T-helper 17 cell (primary cell): ENCODE results near the gene WDFY3. TPM values are rescaled to one million over a fixed set of nuclear protein-coding genes. Genes with fewer than 3 reads are reported as not detected.
A peak's percentile ranks its signal among the peaks of the same experiment; 100 is the strongest.

Source experiments
- ATAC-seq: fragments of 150-1000 bp; cut with Tn5 transposase; 2 replicates; pipeline ENCODE4 v1.10.0; 2021; ENCODE audit warnings: mild to moderate bottlenecking, moderate library complexity
- DNase-seq, 3 donors: peaks; one replicate each; pipeline versions ENCODE4 v3.0.0 to v3.0.0-alpha.2; 2020 to 2021
- H3K9me3 ChIP-seq: one replicate; pipeline ENCODE4 v1.7.0; 2013; ENCODE audit warnings: low read length, mild to moderate bottlenecking; ENCODE audit not compliant: control insufficient read depth, poor library complexity, severe bottlenecking
- H3K27ac Mint-ChIP-seq: one replicate; pipeline ENCODE4 v1.8.0; 2022; ENCODE audit warnings: mild to moderate bottlenecking, moderate library complexity, mixed read lengths
- H3K27me3 Mint-ChIP-seq: one replicate; pipeline ENCODE4 v1.8.0; 2022; ENCODE audit warnings: mixed read lengths
- H3K36me3 Mint-ChIP-seq: one replicate; pipeline ENCODE4 v1.8.0; 2022; ENCODE audit warnings: low read depth, mixed read lengths
- H3K4me1 Mint-ChIP-seq: one replicate; pipeline ENCODE4 v1.8.0; 2022; ENCODE audit warnings: mild to moderate bottlenecking, mixed read lengths
- H3K4me3 Mint-ChIP-seq: one replicate; pipeline ENCODE4 v1.8.0; 2022; ENCODE audit warnings: mild to moderate bottlenecking, moderate library complexity, mixed read lengths
- total RNA-seq, 4 donors: library from RNA in 2 of 4; stranded (reverse) in 2 of 4; gene quantifications; one replicate each; pipeline ENCODE4 v1.2.3 and lab custom pipeline; 2022 to 2026

WDFY3 gene
- total RNA-seq, 2 donors from 2014 or later = 2.4 to 2.6 TPM

GRCh38 chr4:84887824-84888223 is 78.7 kb downstream of the WDFY3 start:
- Mint-ChIP-seq H3K27ac (no peak overlapping the region), H3K4me3 (no peak overlapping the region), H3K4me1 (no peaks in the 10 kb centered on the region), H3K27me3 (peaks cover 1% of the 10 kb centered on the region), H3K36me3 (no peaks in the 10 kb centered on the region)
- DNase-seq = no peak
- H3K9me3 ChIP-seq = no peaks in the 10 kb centered on the region
- ATAC-seq = no peak

DNA sequence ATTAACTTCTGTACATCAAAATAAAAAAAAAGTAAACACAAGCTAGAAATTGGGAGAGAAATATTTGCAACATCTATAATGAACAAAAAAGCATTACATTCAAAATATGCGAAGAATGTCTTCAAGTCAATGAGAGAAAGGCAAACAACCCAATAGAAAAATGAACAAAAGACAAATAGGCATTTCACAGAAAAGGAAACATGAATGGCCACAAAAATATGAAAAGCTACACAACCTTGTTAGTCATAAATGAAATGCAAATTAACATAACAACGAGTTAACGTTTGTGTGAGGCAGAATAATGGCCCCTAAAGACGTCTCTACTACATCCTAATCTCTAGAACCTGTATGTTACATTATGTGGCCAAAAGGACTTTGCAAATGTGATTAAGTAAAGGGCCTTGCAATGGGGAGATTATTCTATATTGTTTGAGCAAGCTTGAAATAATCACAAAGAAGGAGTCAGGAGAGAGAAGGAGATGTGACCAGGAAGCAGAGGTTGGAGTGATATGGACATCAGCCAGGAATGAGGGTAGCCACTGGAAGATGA is 86.8 kb downstream of the WDFY3 start:
- no peak for DNase-seq
- Mint-ChIP-seq H3K27ac (no peak overlapping the region), H3K27me3 (no peaks in the 10 kb centered on the region), H3K36me3 (no peaks in the 10 kb centered on the region), H3K4me1 (no peaks in the 10 kb centered on the region), H3K4me3 (no peak overlapping the region)
- no peaks in the 10 kb centered on the region for H3K9me3 ChIP-seq
- ATAC-seq = no peak

GRCh38 chr4:84878546-84878945 is 87.9 kb downstream of the WDFY3 start:
- H3K9me3 ChIP-seq = no peaks in the 10 kb centered on the region
- DNase-seq (no peak), ATAC-seq (no peak)
- no peak overlapping the region for H3K4me3 Mint-ChIP-seq
- no peaks in the 10 kb centered on the region for H3K27me3 Mint-ChIP-seq
- no peak overlapping the region for H3K27ac Mint-ChIP-seq
- H3K4me1 Mint-ChIP-seq = no peaks in the 10 kb centered on the region
- H3K36me3 Mint-ChIP-seq = no peaks in the 10 kb centered on the region

DNA sequence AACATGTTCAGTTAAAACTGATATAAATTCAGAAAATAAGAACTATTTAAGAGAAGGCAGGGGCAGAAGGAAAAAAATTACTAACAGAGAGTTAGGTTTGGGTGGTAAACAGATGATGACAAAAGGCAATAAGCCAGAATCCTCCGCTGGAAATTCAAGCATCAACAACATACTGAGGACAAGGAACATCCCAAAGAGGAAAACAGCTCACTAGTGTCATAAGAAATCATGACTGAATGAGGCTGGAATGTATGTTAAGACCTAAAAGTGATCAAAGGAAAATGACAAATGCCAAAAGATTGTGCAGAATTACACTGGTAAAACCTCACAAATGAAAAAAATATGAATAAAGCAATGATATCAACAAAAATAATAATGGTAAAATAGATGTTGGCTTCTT is 88.4 kb downstream of the WDFY3 start:
- H3K27ac Mint-ChIP-seq = no peak overlapping the region
- no peaks in the 10 kb centered on the region for H3K4me1 Mint-ChIP-seq
- ATAC-seq (no peak), DNase-seq (no peak)
- H3K9me3 ChIP-seq = no peaks in the 10 kb centered on the region
- no peaks in the 10 kb centered on the region for H3K27me3 Mint-ChIP-seq
- H3K4me3 Mint-ChIP-seq = no peak overlapping the region
- H3K36me3 Mint-ChIP-seq = no peaks in the 10 kb centered on the region

GRCh38 chr4:84877051-84877833 is 89.2 kb downstream of the WDFY3 start:
- H3K4me1 Mint-ChIP-seq = no peaks in the 10 kb centered on the region
- H3K27me3 Mint-ChIP-seq = no peaks in the 10 kb centered on the region
- H3K27ac Mint-ChIP-seq = no peak overlapping the region
- no peaks in the 10 kb centered on the region for H3K36me3 Mint-ChIP-seq
- no peak for ATAC-seq
- no peak overlapping the region for H3K4me3 Mint-ChIP-seq
- H3K9me3 ChIP-seq = no peaks in the 10 kb centered on the region
- DNase-seq = no peak

- peak overlapping the region; percentile 21 for H3K27ac Mint-ChIP-seq
- no peaks in the 10 kb centered on the region for H3K27me3 Mint-ChIP-seq
- ATAC-seq (no peak), DNase-seq (no peak)
- H3K36me3 Mint-ChIP-seq = no peaks in the 10 kb centered on the region
- no peaks in the 10 kb centered on the region for H3K4me1 Mint-ChIP-seq
- H3K9me3 ChIP-seq = no peaks in the 10 kb centered on the region
- no peak overlapping the region for H3K4me3 Mint-ChIP-seq
Observed at GRCh38 chr4:84875636-84876371, 90.7 kb downstream of the WDFY3 start.

DNA sequence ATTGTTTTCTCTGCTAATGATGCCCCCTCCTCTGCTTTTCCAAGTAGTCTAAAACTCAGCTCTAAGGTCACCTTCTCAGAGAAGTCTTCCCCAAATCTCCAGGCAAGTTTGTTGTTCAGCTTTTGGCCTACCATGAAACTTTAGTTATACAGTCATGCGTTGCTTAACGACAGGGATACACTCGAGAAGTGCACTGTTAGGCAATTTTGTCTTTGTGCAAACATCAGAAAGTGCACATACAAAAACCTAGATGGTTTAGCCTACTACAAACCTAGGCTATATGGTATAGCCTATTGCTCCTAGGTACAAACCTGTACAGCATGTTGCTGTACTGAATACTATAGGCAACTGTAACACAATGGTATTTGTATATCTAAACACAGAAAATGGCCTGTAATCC is 91.9 kb downstream of the WDFY3 start:
- H3K9me3 ChIP-seq = no peaks in the 10 kb centered on the region
- Mint-ChIP-seq H3K4me3 (no peak overlapping the region), H3K27ac (no peak overlapping the region), H3K36me3 (no peaks in the 10 kb centered on the region), H3K27me3 (no peaks in the 10 kb centered on the region), H3K4me1 (no peaks in the 10 kb centered on the region)
- DNase-seq (no peak), ATAC-seq (no peak)

DNA sequence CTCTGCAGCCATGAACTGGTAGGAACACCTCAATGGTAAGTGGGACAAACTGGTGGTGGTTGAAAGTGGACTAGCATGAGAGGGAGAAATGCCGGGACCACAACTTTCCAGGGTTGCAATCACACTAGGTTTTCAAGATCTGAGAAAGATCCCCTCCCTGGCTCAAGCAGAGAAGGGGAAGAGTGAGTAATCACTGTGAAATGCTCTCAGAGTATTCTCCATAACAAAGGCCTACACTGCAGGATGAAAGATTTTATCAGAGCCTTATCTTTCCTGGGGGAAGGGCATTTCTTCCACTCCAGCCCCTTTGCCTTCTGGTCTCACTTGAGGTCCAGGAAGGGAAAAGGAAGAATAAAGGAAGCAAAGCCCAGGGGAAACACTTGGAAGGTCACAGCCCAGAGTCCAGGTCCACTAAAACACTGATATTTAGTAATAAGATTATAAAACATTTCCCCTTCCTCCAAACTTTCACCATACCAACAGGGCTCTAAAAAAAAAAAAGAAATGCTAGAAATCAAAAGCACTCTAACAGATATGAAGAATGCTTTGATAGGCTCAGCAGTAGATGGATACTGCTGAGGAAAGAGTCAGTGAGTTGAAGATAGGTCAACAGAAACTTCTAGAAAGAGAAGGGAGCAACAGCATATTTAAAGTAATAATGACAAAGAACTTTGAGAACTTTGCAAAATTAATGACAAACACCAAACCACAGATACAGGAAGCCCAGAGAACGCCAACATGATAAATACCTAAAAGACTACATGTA is 95.9 kb downstream of the WDFY3 start:
- Mint-ChIP-seq H3K4me3 (no peak overlapping the region), H3K4me1 (no peaks in the 10 kb centered on the region), H3K36me3 (no peaks in the 10 kb centered on the region), H3K27me3 (peaks cover under 1% of the 10 kb centered on the region), H3K27ac (no peak overlapping the region)
- no peaks in the 10 kb centered on the region for H3K9me3 ChIP-seq
- no peak for ATAC-seq
- DNase-seq = no peak

DNA sequence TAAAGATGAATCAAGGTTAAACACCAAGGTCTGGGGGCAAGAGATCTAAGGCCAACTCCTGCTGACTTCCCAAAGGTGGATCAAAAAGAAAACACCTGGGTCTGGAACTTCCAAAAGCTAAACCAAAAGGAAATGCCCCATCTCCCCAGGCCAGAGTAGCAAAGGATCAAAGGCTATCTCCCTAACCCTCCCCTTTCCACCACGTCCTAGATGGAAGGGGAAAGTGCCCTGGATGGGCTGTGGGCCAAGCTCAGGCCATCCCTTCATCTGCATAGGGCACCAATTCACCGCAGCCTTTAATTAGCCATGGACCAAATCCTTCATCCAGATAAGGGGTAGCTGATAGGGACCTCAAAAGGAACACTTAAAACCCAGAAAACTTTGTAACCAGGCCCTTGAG is 100.2 kb downstream of the WDFY3 start:
- no peak overlapping the region for H3K27ac Mint-ChIP-seq
- no peak overlapping the region for H3K4me3 Mint-ChIP-seq
- DNase-seq (no peak), ATAC-seq (no peak)
- H3K9me3 ChIP-seq = no peaks in the 10 kb centered on the region
- H3K27me3 Mint-ChIP-seq = peaks cover 4% of the 10 kb centered on the region
- no peaks in the 10 kb centered on the region for H3K36me3 Mint-ChIP-seq
- H3K4me1 Mint-ChIP-seq = no peaks in the 10 kb centered on the region

GRCh38 chr4:84865600-84865999 is 100.9 kb downstream of the WDFY3 start:
- DNase-seq = no peak
- Mint-ChIP-seq H3K4me3 (no peak overlapping the region), H3K27me3 (peaks cover 4% of the 10 kb centered on the region), H3K27ac (no peak overlapping the region), H3K4me1 (no peaks in the 10 kb centered on the region), H3K36me3 (no peaks in the 10 kb centered on the region)
- ATAC-seq = no peak
- no peaks in the 10 kb centered on the region for H3K9me3 ChIP-seq

DNA sequence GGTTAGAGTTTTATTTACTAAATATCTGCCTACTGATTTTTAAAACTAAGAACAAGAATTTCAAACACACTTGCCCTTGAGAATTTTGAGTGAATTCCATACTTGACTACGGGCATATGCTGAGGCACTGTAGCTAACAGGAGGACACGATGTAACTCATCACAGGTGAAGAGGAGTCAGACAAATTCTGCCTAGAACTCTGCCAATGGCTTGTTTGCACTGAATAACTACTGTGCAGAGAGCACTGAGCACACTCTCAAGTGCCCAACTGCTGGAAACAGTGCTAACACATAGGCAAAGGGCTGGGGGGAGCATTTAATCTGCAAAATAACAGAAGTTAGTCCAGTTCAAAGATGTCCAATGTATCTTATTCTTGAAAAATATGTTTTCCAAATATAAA is 104.4 kb downstream of the WDFY3 start:
- Mint-ChIP-seq H3K27me3 (peaks cover 4% of the 10 kb centered on the region), H3K27ac (no peak overlapping the region), H3K4me1 (no peaks in the 10 kb centered on the region), H3K36me3 (no peaks in the 10 kb centered on the region), H3K4me3 (no peak overlapping the region)
- DNase-seq (no peak), ATAC-seq (no peak)
- no peaks in the 10 kb centered on the region for H3K9me3 ChIP-seq

GRCh38 chr4:84857296-84857695 is 109.2 kb downstream of the WDFY3 start:
- Mint-ChIP-seq H3K4me3 (no peak overlapping the region), H3K27ac (no peak overlapping the region), H3K36me3 (no peaks in the 10 kb centered on the region), H3K27me3 (no peaks in the 10 kb centered on the region), H3K4me1 (no peaks in the 10 kb centered on the region)
- DNase-seq (no peak), ATAC-seq (no peak)
- no peaks in the 10 kb centered on the region for H3K9me3 ChIP-seq

DNA sequence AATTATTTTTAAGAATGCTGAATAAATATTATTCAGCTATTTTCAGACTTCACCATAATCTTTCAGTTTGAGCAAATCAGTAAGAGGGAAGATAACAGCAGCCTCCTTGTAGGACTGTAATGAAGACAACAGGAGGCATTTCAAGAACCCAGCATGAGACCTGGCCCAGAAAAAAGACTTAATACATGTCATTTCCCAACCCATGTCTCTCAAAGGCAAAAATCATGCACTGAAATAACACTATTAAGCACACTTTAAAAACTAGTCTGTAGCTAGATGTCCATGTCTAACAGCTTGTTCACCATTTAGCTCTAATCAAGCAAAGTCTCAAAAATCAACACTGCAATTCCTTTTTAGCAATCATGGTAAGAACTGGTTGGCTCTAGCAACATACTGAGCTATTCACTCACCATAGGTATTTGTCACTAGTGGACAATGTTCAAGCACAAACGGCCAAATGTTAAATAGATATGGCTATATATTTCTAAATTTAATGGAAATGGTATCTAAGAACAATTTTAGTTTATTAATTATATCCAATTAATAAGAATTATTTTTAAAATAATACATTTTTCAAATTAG is 109.9 kb downstream of the WDFY3 start:
- Mint-ChIP-seq H3K36me3 (no peaks in the 10 kb centered on the region), H3K27me3 (no peaks in the 10 kb centered on the region), H3K4me3 (no peak overlapping the region)

More for the DNA sequence above, 109.9 kb downstream of the WDFY3 start:
- no peaks in the 10 kb centered on the region for H3K9me3 ChIP-seq
- H3K4me1 Mint-ChIP-seq = no peaks in the 10 kb centered on the region
- ATAC-seq (no peak), DNase-seq (no peak)
- no peak overlapping the region for H3K27ac Mint-ChIP-seq
